Vagina (tissue), 2 donors: ENCODE measurements around the gene BBS7.

ENCODE experiments used
- CTCF ChIP-seq, 3 experiments: fragments of 450-650 bp in 2 of 3; fragments of 200-600 bp in 1 of 3; sonication (generic) in 1 of 3; IDR thresholded peaks; one replicate each; pipeline ENCODE4 v1.5.1; 2017 to 2019; ENCODE audit warnings: antibody characterized with exemption in 3 of 3, mild to moderate bottlenecking in 2 of 3, moderate library complexity in 2 of 3
- POLR2A ChIP-seq, 2 donors: fragments of 450-650 bp; IDR thresholded peaks; one replicate each; pipeline ENCODE4 v1.6.1; 2017; ENCODE audit warnings: antibody characterized with exemption in 2 of 2, mild to moderate bottlenecking in 2 of 2, moderate library complexity in 2 of 2
- POLR2AphosphoS5 ChIP-seq, 2 donors: sonication (generic); formaldehyde crosslinking; IDR thresholded peaks; one replicate each; pipeline ENCODE4 v1.9.0; 2017; ENCODE audit warnings: antibody characterized with exemption in 2 of 2, mild to moderate bottlenecking in 2 of 2, low read depth in 1 of 2; ENCODE audit not compliant: insufficient read depth in 1 of 2

GRCh38 chr4:121788896-121789295 is 81.4 kb downstream of the BBS7 start:
- TF ChIP-seq CTCF (IDR thresholded peaks at IDR 0.05) (no peak), POLR2A (IDR thresholded peaks at IDR 0.05) (no peak), POLR2AphosphoS5 (IDR thresholded peaks at IDR 0.05; ENCODE audit: insufficient read depth in 1 of 2, low read depth in 1 of 2) (no peak)
